DND-41 (cell line): ENCODE measurements around the gene ABHD17A.

Experiments
- ATAC-seq: fragments of 200-7000 bp; cut with Tn5 transposase; 3 replicates; pipeline ENCODE4 v1.9.1; 2021; ENCODE audit warnings: low read depth; ENCODE audit not compliant: insufficient read depth
- DNase-seq: peaks from one replicate; pipeline ENCODE4 v3.0.0-alpha.2; 2020
- H2AFZ ChIP-seq: 2 replicates; pipeline ENCODE4 v1.6.0; 2012; ENCODE audit warnings: low read depth, low read length
- H3K27ac ChIP-seq: 2 replicates; pipeline ENCODE4 v1.5.1; 2012; ENCODE audit warnings: low read length, inconsistent platforms
- H3K27me3 ChIP-seq: fragments of 200-600 bp; sonication (generic); 2 replicates; pipeline ENCODE4 v1.6.0; 2012; ENCODE audit warnings: low read length, mild to moderate bottlenecking, inconsistent platforms; ENCODE audit not compliant: insufficient read depth, poor library complexity
- H3K36me3 ChIP-seq: 2 replicates; pipeline ENCODE4 v1.5.1; 2012; ENCODE audit warnings: low read length, inconsistent platforms; ENCODE audit not compliant: insufficient read depth
- H3K4me1 ChIP-seq: 2 replicates; pipeline ENCODE4 v1.5.1; 2012; ENCODE audit warnings: mild to moderate bottlenecking, low read length; ENCODE audit not compliant: insufficient read depth
- H3K4me2 ChIP-seq: 2 replicates; pipeline ENCODE4 v1.6.0; 2012; ENCODE audit warnings: mild to moderate bottlenecking, moderate library complexity, low read length, inconsistent platforms; ENCODE audit not compliant: insufficient read depth
- H3K4me3 ChIP-seq, 2 experiments: fragments of 200-600 bp in 1 of 2; shearing (Covaris generic) in 1 of 2; 2 replicates each; pipeline ENCODE4 v1.5.1; 2012 to 2016; ENCODE audit warnings: inconsistent platforms in 2 of 2, low read length in 2 of 2, mild to moderate bottlenecking in 2 of 2, low read depth in 1 of 2, moderate library complexity in 1 of 2
- H3K79me2 ChIP-seq: 2 replicates; pipeline ENCODE4 v1.6.0; 2012; ENCODE audit warnings: low read length, inconsistent platforms; ENCODE audit not compliant: insufficient read depth
- H3K9ac ChIP-seq: 2 replicates; pipeline ENCODE4 v1.6.0; 2012; ENCODE audit warnings: low read depth, mild to moderate bottlenecking, inconsistent platforms, low read length, moderate library complexity
- H3K9me3 ChIP-seq: 2 replicates; pipeline ENCODE4 v1.5.1; 2012; ENCODE audit warnings: low read length, moderate library complexity, mild to moderate bottlenecking, inconsistent platforms; ENCODE audit not compliant: insufficient read depth, severe bottlenecking
- H4K20me1 ChIP-seq: 2 replicates; pipeline ENCODE4 v1.6.0; 2012; ENCODE audit warnings: low read length; ENCODE audit not compliant: insufficient read depth
- CTCF ChIP-seq: IDR thresholded peaks from 2 replicates; pipeline ENCODE4 v1.5.1; 2012; ENCODE audit warnings: borderline replicate concordance, low read length, moderate library complexity, mild to moderate bottlenecking; ENCODE audit not compliant: poor library complexity, severe bottlenecking; ENCODE audit errors: extremely low read depth
- EZH2 ChIP-seq: IDR thresholded peaks from 3 replicates; pipeline ENCODE4 v1.6.1; 2012; ENCODE audit warnings: borderline replicate concordance, low read depth, mild to moderate bottlenecking, moderate library complexity, low read length, inconsistent platforms; ENCODE audit not compliant: severe bottlenecking

Gene ABHD17A

DNA sequence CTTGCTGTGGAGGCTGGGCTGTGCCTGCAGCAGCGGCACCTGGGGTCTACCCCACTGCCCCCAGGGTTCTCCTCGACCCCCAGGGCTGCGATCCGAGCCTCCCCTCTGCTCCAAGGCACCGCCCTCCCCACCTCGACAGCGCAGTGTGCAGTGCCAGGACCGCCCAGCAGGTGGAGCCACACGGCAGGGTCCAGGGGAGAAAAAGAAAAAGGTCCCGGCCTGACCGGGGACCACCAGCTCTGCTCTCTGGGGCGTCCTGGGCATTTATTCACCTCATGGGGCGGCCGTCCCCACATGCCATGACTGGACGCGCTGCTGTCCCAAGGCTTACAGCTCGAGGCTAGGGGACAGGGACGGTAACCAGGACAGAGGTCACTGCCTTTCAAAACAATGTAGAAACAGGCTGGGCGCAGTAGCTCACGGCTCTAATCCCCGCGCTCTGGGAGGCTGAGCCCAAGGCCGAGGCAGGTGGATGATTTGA lies 47.6 kb downstream of the ABHD17A start:
- no peaks in the 10 kb centered on the region for H3K27me3 ChIP-seq
- H3K9me3 ChIP-seq, result no peaks in the 10 kb centered on the region
- H3K4me1 ChIP-seq, result no peaks in the 10 kb centered on the region; the same call in 1 of the 2 replicates
- no peak overlapping the region for H3K27ac ChIP-seq
- no peak overlapping the region for H3K4me3 ChIP-seq
- H3K79me2 ChIP-seq, result peaks cover 99% of the 10 kb centered on the region
- H3K4me2 ChIP-seq, result no peak overlapping the region
- peaks cover 92% of the 10 kb centered on the region for H4K20me1 ChIP-seq
- ATAC-seq (peak; percentile 75), DNase-seq (peak; percentile 57)
- no peak overlapping the region for H2AFZ ChIP-seq
- TF ChIP-seq EZH2 (no peak), CTCF (peak; percentile 90)
- no peak overlapping the region for H3K9ac ChIP-seq
- H3K36me3 ChIP-seq, result peaks cover 47% of the 10 kb centered on the region

GRCh38 chr19:1837222-1837565 lies 48.1 kb downstream of the ABHD17A start:
- ATAC-seq (0 out of 3 replicates have a peak, but pooled peaks have one; percentile 12), DNase-seq (no peak)
- H3K9ac ChIP-seq, result no peak overlapping the region
- no peak overlapping the region for H3K4me3 ChIP-seq
- no peaks in the 10 kb centered on the region for H3K4me1 ChIP-seq
- no peak overlapping the region for H3K27ac ChIP-seq
- peaks cover 50% of the 10 kb centered on the region for H3K36me3 ChIP-seq
- no peak overlapping the region for H3K4me2 ChIP-seq
- H2AFZ ChIP-seq, result no peak overlapping the region
- H3K9me3 ChIP-seq, result no peaks in the 10 kb centered on the region
- H3K79me2 ChIP-seq, result peaks cover 98% of the 10 kb centered on the region
- no peaks in the 10 kb centered on the region for H3K27me3 ChIP-seq
- H4K20me1 ChIP-seq, result peaks cover 90% of the 10 kb centered on the region
- TF ChIP-seq EZH2 (no peak), CTCF (no peak)

DNA sequence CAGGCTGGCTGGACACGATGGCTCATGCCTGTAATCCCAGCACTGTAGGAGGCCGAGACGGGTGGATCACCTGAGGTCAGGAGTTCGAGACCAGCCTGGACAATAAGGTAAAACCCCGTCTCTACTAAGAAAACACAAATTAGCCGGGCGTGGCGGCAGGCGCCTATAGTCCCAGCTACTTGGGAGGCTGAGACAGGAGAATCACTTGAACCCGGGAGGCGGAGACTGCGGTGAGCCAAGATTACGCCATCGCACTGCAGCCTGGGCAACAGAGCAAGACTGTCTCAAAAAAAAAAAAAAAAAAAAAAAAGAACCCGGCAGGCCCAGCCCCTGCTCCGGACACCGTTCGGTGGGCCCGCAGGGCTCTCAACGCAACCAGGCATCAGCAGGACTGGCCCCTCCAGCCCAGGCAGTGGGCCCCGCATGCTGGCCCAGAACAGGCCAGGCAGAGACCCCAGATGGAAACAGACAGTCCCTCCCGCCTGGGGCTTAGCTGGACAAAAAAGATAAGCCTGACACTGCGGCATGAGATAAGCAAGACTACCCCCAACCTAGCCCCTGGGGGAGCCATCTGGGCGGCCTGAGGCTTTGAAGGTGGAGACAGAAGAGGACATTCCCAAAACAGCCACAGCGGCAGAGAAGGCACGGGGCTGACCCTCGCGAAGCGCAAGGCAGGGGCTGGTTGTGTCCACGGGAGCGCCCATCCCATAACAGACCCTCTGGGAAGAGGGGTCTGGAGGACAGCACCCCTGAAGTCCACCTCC lies 48.7 kb downstream of the ABHD17A start:
- Histone ChIP-seq H4K20me1 (peaks cover 91% of the 10 kb centered on the region), H3K36me3 (peaks cover 52% of the 10 kb centered on the region), H3K4me3 (no peak overlapping the region), H3K79me2 (peaks cover 98% of the 10 kb centered on the region), H3K9ac (no peak overlapping the region), H3K4me2 (no peak overlapping the region), H3K9me3 (no peaks in the 10 kb centered on the region), H3K27me3 (no peaks in the 10 kb centered on the region), H3K27ac (no peak overlapping the region), H3K4me1 (no peaks in the 10 kb centered on the region), H2AFZ (no peak overlapping the region)
- DNase-seq (no peak), ATAC-seq (no peak)
- TF ChIP-seq EZH2, result no peak
- no peak for TF ChIP-seq CTCF
